Peyer's patch (tissue), 4 donors: Measurements from ENCODE around the gene DIP2B.

Experiments used
- CTCF ChIP-seq, 6 experiments: fragments of 450-650 bp in 4 of 6; fragments of 200-600 bp in 2 of 6; sonication (generic) in 1 of 6; IDR thresholded peaks; one replicate each; pipeline ENCODE4 v1.5.1; 2017 to 2019; ENCODE audit warnings: antibody characterized with exemption in 6 of 6, mild to moderate bottlenecking in 3 of 6, moderate library complexity in 1 of 6
- POLR2A ChIP-seq, 2 donors: fragments of 450-650 bp; IDR thresholded peaks; one replicate each; pipeline ENCODE4 v1.5.1; 2017; ENCODE audit warnings: antibody characterized with exemption in 2 of 2, mild to moderate bottlenecking in 2 of 2, moderate library complexity in 2 of 2

GRCh38 chr12:50606675-50607375 is 102.0 kb downstream of the DIP2B start:
- TF ChIP-seq CTCF (IDR thresholded peaks at IDR 0.05), result no peak
- TF ChIP-seq POLR2A (IDR thresholded peaks at IDR 0.05), result no peak
